Stimulated activated CD8-positive, alpha-beta memory T cell treated with anti-CD3 and anti-CD28 coated beads, Interleukin-12 subunit alpha, Interleukin-12 subunit beta, amount 100 ng/mL, for 24 hours (primary cell): ENCODE results near the gene GREM1.

Source experiments
- DNase-seq: peaks from one replicate; pipeline ENCODE4 v3.0.0-alpha.2; 2020; ENCODE audit errors: extremely low read depth

GREM1 gene

GRCh38 chr15:32717426-32718226 is at the start of gene GREM1:
TSS of gene GREM1 (plus strand) at chr15:32718004. CDS start at chr15:32730691, 12,687 bp downstream.
- no peak for DNase-seq

- DNase-seq: no peak
These were observed 48.9 kb upstream of the GREM1 start for GRCh38 chr15:32668942-32669341.

GRCh38 chr15:32669896-32670611 is 47.8 kb upstream of the GREM1 start:
- no peak for DNase-seq

- DNase-seq: no peak
These were observed 47.2 kb upstream of the GREM1 start for GRCh38 chr15:32670623-32671022.

GRCh38 chr15:32671339-32672325 is 46.2 kb upstream of the GREM1 start:
- no peak for DNase-seq

- no peak for DNase-seq
These were observed 43.1 kb upstream of the GREM1 start for GRCh38 chr15:32674681-32675080.

GRCh38 chr15:32675466-32675865 is 42.3 kb upstream of the GREM1 start:
- no peak for DNase-seq

- no peak for DNase-seq
These were observed 41.6 kb upstream of the GREM1 start for GRCh38 chr15:32676169-32676568.

GRCh38 chr15:32677238-32677750 is 40.5 kb upstream of the GREM1 start:
- DNase-seq: no peak

- no peak for DNase-seq
These were observed 38.5 kb upstream of the GREM1 start for GRCh38 chr15:32679298-32679690.

GRCh38 chr15:32682569-32682968 is 35.2 kb upstream of the GREM1 start:
- DNase-seq: no peak

- DNase-seq: no peak
These were observed 34.7 kb upstream of the GREM1 start for GRCh38 chr15:32682977-32683630.

- DNase-seq: no peak
These were observed 33.8 kb upstream of the GREM1 start for GRCh38 chr15:32683906-32684584.

GRCh38 chr15:32685576-32685975 is 32.2 kb upstream of the GREM1 start:
- DNase-seq: no peak

- DNase-seq: no peak
These were observed 30.2 kb upstream of the GREM1 start for GRCh38 chr15:32687556-32687955.

- no peak for DNase-seq
These were observed 29.6 kb upstream of the GREM1 start for GRCh38 chr15:32688151-32688639.

- no peak for DNase-seq
These were observed 26.7 kb upstream of the GREM1 start for GRCh38 chr15:32690941-32691688.

GRCh38 chr15:32691689-32692038 is 26.1 kb upstream of the GREM1 start:
- DNase-seq: no peak

GRCh38 chr15:32692286-32692685 is 25.5 kb upstream of the GREM1 start:
- no peak for DNase-seq
